Endothelial cell of coronary artery (primary cell): ENCODE results near the gene ZNF410. TPM values are rescaled to one million over a fixed set of nuclear protein-coding genes. Genes with fewer than 3 reads are reported as not detected.

Source experiments
- total RNA-seq: library from RNA; depleted of rRNA; stranded (reverse); fragments of >200 nt; gene quantifications from 2 replicates; pipeline ENCODE4 v1.2.3, GENCODE V29; 2014

The ZNF410 gene
- total RNA-seq, result 52.8 and 54.2 TPM in 2 replicates

GRCh38 chr14:73886449-73887317 is at the start of gene ZNF410:
Gene ZNF410, plus strand, starts transcription at chr14:73886859. Its CDS starts 5,317 bp downstream, at chr14:73892176.

GRCh38 chr14:73851567-73852382 is 34.9 kb upstream of the ZNF410 start, which contains the start of gene PTGR2:
Gene PTGR2, plus strand, starts transcription at chr14:73851831. Its CDS starts 7,032 bp downstream, at chr14:73858863.

GRCh38 chr14:73949752-73950734 is 63.4 kb downstream of the ZNF410 start, which contains the start of the genes COQ6 and FAM161B:
Gene COQ6, plus strand, starts transcription at chr14:73950302. Its CDS starts 31 bp downstream, at chr14:73950333.
Gene FAM161B, minus strand, starts transcription at chr14:73950094. Its CDS starts 68 bp downstream, at chr14:73950026.

Other genes with a start within 250 kb of the ZNF410 start
- 4.8 and 6.7 TPM in 2 replicates for gene DNAL1, start 241.9 kb upstream of the ZNF410 start, total RNA-seq
- 18.7 and 24.0 TPM in 2 replicates for gene PNMA1, start 172.5 kb upstream of the ZNF410 start, total RNA-seq
- 1.2 and 4.2 TPM in 2 replicates for gene PTGR2, start 35.0 kb upstream of the ZNF410 start, total RNA-seq
- gene FAM161B, start 63.2 kb downstream of the ZNF410 start, total RNA-seq, result 2.2 and 3.1 TPM in 2 replicates
- gene COQ6, start 63.4 kb downstream of the ZNF410 start, total RNA-seq, result 13.9 and 15.1 TPM in 2 replicates
- 5.7 and 7.1 TPM in 2 replicates for gene ENTPD5, start 132.4 kb downstream of the ZNF410 start, total RNA-seq
- 1.8 and 2.5 TPM in 2 replicates for gene BBOF1, start 132.5 kb downstream of the ZNF410 start, total RNA-seq
- 14.9 and 15.3 TPM in 2 replicates for gene ALDH6A1, start 197.6 kb downstream of the ZNF410 start, total RNA-seq
- gene LIN52, start 198.1 kb downstream of the ZNF410 start, total RNA-seq, result 6.4 and 9.3 TPM in 2 replicates